ENCODE data around the gene SPACA7. TPM values are rescaled to one million over a fixed set of nuclear protein-coding genes. Genes with fewer than 3 reads are reported as not detected.

Gene SPACA7
- total RNA-seq, 2 donors from 2014 or later, result not detected

GRCh38 chr13:112442483-112443090, 66.4 kb downstream of the SPACA7 start:
- 34 to 36% methylated on average over 15 to 21 of the region's 21 CpGs for WGBS, 2 donors
- H3K27ac ChIP-seq, result no peak overlapping the region
- DNase-seq, result no peak
- no peaks in the 10 kb centered on the region for H3K36me3 ChIP-seq (replicated peaks in 1 of 2; ENCODE audit: insufficient read depth in 1 of 2, low read depth in 2 of 2)
- TF ChIP-seq POLR2A (IDR thresholded peaks at IDR 0.05), result no peak
- TF ChIP-seq CTCF (IDR thresholded peaks at IDR 0.05), result no peak
- intact Hi-C loops (cut with DNase I), result no loop called here
- peaks cover 0 to 17% of the 10 kb centered on the region in 2 donors for H3K27me3 ChIP-seq
- H3K4me3 ChIP-seq, result no peak overlapping the region
- no peak for ATAC-seq
- H3K9me3 ChIP-seq, result no peaks in the 10 kb centered on the region
- no peaks in the 10 kb centered on the region for H3K4me1 ChIP-seq

- H3K27ac ChIP-seq, result no peak overlapping the region
- intact Hi-C loops (cut with DNase I), result no loop called here
- peaks cover 0 to 17% of the 10 kb centered on the region in 2 donors for H3K27me3 ChIP-seq
- TF ChIP-seq POLR2A (IDR thresholded peaks at IDR 0.05), result no peak
- peak in 2 of 7 experiments; percentile 33 to 35 for TF ChIP-seq CTCF (IDR thresholded peaks at IDR 0.05)
- 15 to 34% methylated on average over 19 to 31 of the region's 31 CpGs for WGBS, 2 donors
- no peaks in the 10 kb centered on the region for H3K9me3 ChIP-seq
- ATAC-seq (peak; percentile 45), DNase-seq (peak in 1 of 4 donors; percentile 40)
- H3K4me3 ChIP-seq, result no peak overlapping the region
- no peaks in the 10 kb centered on the region for H3K4me1 ChIP-seq
- H3K36me3 ChIP-seq (replicated peaks in 1 of 2; ENCODE audit: insufficient read depth in 1 of 2, low read depth in 2 of 2), result no peaks in the 10 kb centered on the region
These were observed 67.2 kb downstream of the SPACA7 start for GRCh38 chr13:112443191-112443994.

- TF ChIP-seq POLR2A (IDR thresholded peaks at IDR 0.05), result no peak
- peak; percentile 77 to 93 (median 86) for TF ChIP-seq CTCF (IDR thresholded peaks at IDR 0.05)
- ATAC-seq (peak; percentile 85), DNase-seq (peak; percentile 70 to 80 (median 78))
- Histone ChIP-seq H3K4me3 (no peak overlapping the region), H3K4me1 (no peaks in the 10 kb centered on the region), H3K9me3 (no peaks in the 10 kb centered on the region), H3K27me3 (peaks cover 0 to 17% of the 10 kb centered on the region in 2 donors), H3K27ac (no peak overlapping the region), H3K36me3 (replicated peaks in 1 of 2; ENCODE audit: insufficient read depth in 1 of 2, low read depth in 2 of 2) (no peaks in the 10 kb centered on the region)
- intact Hi-C loops (cut with DNase I), result loop anchor here (2.0 kb wide), 1 partner anchor 969 kb away; no protein-coding TSS in a partner anchor
- WGBS, 2 donors, result 1% methylated on average over 10 of the region's 10 CpGs; no CpG with 5 or more reads in 1 of the 2 donors
These were observed 67.8 kb downstream of the SPACA7 start for GRCh38 chr13:112443995-112444311.

GRCh38 chr13:112444416-112445399, 68.6 kb downstream of the SPACA7 start:
- TF ChIP-seq POLR2A (IDR thresholded peaks at IDR 0.05), result no peak
- no peak for TF ChIP-seq CTCF (IDR thresholded peaks at IDR 0.05)
- no peak overlapping the region for H3K4me3 ChIP-seq
- H3K4me1 ChIP-seq, result no peaks in the 10 kb centered on the region
- 60 to 64% methylated on average over 23 to 42 of the region's 42 CpGs for WGBS, 2 donors
- peaks cover 0 to 17% of the 10 kb centered on the region in 2 donors for H3K27me3 ChIP-seq
- intact Hi-C loops (cut with DNase I), result loop anchor here (2.0 kb wide), 1 partner anchor 970 kb away; no protein-coding TSS in a partner anchor
- ATAC-seq (no peak), DNase-seq (no peak)
- no peaks in the 10 kb centered on the region for H3K9me3 ChIP-seq
- no peak overlapping the region for H3K27ac ChIP-seq
- H3K36me3 ChIP-seq (replicated peaks in 1 of 2; ENCODE audit: insufficient read depth in 1 of 2, low read depth in 2 of 2), result no peaks in the 10 kb centered on the region

Data from body of pancreas (tissue), 4 donors.